ENCODE results near the gene ZG16.
A peak's percentile ranks its signal among the peaks of the same experiment; 100 is the strongest.
"Not testable (repeated sequence)": the region's sequence is repeated elsewhere in the genome, so short reads cannot be mapped to it uniquely, and the experiment has no call there.

The ZG16 gene

DNA sequence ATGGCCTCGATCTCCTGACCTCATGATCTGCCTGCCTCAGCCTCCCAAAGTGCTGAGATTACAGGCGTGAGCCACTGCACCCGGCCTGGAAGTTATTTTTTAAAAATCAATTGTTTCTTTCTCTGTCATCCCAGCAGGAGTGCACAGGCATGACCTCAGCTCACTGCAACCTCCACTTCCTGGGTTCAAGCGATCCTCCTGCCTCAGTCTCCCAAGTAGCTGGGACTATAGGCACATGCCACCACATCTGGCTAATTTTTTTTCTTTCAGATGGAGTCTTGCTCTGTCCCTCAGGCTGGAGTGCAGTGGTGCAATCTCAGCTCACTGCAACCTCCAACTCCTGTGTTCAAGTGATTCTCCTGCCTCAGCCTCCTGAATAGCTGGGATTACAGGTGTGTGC, 9.1 kb downstream of the ZG16 start:
- DNase-seq (ENCODE audit: low read depth) = not testable (repeated sequence)

DNA sequence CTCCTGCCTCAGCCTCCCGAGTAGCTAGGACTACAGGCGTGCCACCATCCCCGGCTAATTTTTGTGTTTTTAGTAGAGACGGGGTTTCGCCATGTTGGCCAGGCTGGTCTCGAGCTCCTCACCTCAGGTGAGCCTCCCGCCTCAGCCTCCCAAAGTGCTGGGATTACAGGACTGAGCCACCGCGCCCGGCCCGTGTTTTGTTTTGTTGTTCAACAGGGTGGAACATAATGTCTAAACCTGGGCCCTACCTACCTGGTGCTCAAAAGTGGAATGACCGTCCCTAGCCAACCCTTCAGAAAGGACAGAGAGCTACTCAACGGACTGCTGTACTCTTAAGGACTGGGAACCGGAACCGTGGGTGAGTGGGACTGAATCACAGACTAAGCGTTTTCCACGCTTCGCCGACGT, 11.7 kb downstream of the ZG16 start:
- DNase-seq (ENCODE audit: low read depth) = no peak

DNA sequence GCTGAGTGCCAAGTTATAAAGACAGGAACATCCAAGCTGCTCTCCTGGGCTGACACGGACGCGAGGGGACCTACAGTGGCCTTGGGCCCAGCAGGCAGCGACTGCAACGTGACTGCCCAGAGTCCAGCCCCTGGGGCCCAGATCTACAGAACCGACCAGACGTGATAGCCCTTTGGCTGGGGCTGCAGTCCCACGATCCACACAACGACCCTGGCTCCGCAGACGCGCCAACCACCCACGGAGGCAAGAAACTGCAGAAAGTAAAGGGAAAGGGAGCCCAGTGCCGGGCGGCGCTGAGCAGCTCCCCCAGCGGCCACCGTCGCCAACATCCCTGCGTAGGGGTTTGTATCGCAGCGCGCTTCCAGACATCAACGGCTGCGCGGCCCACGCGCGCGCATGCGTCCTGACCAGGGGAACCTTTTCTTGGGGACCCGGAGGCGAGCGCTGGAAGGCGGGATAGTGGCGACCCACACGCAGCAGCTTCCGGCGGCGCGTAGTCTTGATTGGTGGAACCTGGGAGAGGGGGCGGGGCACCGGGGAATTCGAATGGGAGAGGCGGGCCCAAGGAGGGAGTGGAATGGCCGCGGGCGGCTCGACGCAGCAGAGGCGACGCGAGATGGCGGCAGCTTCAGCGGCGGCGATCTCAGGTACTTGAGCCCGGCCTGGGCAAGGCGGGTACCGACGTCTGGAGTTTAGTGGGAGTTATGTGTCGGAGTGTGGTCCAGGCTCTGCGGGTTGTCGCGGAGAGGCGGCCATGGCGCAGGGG, 12.3 kb downstream of the ZG16 start, which contains the start of gene KIF22:
KIF22 (plus strand) TSS at position 569 of the 766 bp plus-strand sequence; CDS start at position 578, 9 bp downstream.
- DNase-seq (ENCODE audit: low read depth) = peak; percentile 99

DNA sequence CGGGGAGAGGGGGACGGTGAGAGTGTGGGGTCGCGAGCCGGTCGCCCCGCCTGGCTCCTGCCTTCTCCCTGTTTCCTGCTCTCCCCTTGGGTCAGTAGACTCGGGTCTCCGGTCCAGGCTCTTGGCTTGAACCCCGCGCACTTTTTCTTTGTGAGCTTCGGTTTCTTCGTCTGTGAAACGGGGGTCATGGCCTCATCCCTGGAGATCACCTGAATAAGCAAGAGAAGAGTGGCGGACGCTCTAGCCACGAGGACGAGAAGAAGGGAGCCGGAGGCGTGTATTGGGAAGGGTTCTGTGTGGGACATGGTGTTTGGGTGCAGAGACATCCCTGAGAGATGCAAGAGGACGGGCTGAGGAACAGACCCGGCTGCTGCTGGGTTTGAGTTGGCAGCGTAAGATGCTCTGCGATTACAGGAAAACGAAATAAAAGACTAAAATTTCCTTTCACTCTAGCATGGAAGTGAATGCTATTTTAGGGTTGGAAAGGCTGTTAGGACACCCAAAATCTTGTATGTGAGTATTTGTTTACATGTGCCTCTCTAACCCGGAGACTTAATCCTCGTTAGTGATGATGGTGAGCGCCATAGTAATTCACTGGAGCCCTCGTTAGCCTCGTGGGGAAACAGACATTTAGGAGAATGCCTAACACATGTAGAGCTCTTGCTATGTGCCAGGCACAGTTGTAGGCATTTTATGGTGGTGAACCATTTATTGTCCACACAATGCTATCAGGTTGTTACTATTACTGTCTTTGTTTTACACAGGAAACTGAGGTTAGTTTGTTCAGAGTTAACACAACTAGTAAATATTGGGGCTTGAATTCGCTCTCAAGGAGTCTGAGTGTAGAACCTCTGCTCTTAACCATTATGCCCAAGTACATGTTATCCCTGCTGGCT, 13.1 kb downstream of the ZG16 start:
- no peak for DNase-seq (ENCODE audit: low read depth)

DNA sequence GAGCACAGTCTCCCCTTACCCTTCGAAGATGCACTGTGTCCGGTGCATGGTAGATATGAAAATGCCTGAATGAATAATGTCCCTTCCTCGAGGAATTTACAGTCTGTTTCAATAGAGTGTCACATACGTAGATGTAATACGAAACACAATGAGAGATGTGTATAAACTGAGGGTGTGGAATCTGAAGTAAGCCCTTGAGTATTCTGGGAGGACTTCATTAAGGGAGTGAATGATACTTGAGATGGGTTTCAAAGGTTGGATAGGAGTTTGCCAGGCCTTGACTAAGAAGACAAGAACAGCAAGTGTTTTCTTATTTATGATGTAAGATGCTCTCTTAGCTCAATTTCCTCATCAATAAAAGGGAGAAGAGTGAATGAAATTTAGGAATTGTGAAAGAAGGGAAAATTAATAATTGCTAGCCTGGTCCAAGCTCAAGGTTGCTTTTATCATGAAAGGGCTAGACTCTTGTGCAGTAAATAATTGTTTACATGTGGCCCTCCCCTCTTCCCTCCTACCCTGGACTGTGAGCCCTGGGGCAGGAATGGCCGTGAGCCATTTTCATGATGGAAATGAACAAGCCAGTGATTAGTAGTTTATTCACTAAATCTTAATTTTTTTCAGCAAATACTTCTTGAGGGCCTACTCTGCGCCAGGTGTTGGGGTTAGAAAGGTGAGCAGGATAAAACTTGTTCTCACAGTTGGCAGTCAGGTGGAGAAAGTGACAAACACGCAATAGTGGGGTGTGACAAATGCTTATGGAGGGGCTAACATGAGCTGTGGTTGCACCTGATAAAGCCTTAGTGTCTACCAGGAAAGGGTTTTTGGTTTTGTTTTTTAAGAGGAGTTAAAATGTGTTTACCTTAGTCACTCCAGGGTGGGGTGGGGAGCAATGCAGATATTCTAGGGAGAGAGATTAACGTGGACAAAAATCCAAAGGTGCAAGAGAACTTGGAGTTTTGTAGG, 14.1 kb downstream of the ZG16 start:
- no peak for DNase-seq (ENCODE audit: low read depth)

DNA sequence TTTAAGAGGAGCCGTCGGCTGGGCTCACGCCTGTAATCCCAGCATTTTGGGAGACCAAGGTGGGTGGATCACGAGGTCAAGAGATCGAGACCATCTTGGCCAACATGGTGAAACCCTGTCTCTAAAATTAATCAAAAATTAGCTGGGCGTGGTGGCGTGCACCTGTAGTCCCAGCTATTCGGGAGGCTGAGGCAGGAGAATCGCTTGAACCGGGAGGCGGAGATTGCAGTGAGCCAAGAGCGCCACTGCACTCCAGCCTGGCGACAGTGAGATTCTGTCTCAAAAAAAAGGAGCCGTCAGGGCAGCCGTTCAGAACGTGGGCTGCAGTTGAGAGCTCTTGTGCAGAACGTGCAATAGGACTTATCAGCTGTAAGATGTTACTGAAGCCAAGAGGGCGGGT, 15.1 kb downstream of the ZG16 start:
- not testable (repeated sequence) for DNase-seq (ENCODE audit: low read depth)

DNA sequence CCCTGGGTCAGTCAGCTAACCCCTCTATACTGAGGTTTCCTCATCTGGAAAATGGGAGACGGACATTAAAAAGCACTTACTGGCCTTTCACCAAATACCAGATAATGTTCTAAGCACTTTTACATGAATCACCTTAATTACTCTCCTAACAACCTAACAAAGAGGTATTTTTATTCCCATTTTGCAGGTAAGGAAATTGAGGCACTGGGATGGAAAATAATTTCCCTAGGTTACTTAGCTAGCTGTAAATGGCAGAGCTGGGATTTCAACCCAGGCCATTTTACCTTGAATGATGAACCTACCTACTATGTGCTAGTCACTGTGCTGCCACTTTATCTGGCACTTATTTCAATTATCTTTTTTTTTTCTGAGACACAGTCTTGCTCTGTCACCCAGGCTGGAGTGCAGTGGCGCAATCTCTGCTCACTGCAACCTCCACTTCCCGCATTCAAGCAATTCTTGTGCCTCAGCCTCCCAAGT, 16.2 kb downstream of the ZG16 start:
- DNase-seq (ENCODE audit: low read depth) = no peak

DNA sequence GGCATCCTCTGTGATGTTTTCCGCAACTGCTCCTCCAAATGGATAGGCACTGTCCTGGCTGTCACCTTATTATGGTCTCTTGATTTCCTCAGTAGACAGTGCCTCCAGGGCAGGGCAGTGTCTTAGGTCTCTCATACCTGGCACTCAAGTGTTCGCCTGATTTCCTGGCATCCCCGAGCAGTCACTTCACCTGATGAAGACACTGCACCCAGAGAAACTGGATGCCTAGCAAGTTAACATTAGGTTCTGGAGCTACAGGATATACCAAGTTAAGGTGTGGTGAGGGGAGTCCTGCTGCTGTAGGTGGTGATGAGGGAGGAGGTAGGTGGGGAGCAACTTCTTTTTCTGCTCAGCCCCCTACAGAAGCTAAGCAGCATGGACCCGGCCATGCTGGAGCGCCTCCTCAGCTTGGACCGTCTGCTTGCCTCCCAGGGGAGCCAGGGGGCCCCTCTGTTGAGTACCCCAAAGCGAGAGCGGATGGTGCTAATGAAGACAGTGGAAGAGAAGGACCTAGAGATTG, 24.4 kb downstream of the ZG16 start:
- no peak for DNase-seq (ENCODE audit: low read depth)

DNA sequence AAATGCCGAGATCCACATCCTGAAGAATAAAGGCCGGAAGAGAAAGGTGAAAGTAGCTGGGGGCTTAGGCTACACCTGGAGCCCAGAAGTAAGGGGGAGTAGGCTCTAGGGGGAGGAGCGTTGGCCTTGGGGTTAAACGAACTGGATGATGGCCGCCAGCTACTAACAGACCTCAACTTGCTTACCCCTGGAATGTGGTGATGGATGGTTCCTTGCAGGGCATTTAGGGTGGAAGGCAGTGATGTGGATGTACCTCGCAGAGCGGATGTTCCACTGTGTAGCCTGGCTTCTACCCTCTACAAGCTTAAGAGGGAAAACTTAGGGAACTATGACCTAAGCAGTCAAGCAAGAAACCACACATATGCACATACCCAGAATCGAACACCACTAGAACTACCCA, 26.0 kb downstream of the ZG16 start:
- DNase-seq (ENCODE audit: low read depth) = no peak

DNA sequence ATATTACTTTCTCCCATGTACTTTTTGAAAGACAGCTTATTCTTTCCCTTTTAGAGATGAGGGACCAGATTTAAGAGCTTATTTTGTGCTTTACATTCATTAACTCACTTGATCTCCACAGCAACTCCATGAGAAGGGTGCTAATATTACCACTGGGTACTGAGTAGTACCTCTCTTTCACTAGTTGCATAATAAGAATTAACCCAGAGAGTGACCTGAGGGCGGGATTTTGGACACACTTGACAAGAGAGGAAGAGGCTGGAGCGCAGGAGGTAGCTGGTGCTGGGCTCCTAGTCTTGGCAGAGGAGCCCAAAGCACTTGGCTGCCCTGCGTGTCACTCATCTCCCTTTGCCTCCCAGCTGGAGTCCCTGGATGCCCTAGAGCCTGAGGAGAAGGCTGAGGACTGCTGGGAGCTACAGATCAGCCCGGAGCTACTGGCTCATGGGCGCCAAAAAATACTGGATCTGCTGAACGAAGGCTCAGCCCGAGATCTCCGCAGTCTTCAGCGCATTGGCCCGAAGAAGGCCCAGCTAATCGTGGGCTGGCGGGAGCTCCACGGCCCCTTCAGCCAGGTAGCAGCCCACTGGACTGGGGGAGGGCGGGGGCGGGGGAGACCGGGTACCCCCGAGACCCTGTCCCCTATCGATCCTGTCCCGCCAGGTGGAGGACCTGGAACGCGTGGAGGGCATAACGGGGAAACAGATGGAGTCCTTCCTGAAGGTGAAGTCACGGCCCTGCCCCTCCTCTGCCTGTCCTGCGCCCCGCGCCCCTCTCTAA, 26.6 kb downstream of the ZG16 start:
- no peak for DNase-seq (ENCODE audit: low read depth)

DNA sequence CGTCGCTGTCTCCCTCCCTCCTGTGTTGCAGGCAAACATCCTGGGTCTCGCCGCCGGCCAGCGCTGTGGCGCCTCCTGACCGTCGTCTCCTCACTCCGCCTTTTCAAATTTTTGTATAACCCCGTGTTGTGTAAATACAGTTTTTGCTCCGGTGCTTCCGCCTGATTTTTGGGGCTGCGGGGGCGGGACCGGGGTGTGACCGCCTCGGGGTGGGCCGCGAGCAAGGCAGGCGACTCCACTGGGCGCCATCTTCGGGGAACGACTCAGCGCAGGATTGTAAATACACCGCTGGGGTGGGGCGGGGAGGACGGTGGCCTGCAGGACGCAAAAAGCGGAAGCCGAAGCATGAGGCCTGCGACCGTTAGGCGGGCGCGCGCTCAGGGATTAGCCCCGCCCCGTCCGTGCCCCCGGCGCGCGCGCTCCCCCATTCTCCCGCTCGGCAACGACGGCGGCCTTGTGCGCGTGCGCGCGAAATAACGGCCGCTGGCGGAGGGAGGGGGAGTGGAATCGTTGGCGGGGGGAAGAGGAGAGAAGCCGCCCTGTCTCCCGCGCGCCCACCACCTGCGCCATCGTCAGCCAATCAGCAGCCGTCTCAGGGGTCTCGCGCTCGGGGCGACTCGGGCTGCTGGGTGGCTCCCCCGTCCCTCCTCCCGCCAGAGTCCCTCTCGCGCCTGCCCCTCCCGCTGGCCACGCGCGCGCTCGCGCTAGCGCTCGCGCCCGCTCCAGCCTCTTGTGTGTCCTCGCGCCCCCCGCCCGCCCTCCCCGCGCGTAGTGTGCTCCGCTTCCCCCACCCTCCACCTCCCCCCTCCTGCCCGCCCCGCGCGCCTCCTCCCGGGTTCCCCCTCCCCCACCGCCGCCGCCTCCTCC, 27.4 kb downstream of the ZG16 start:
- peak; percentile 97 for DNase-seq (ENCODE audit: low read depth)

DNA sequence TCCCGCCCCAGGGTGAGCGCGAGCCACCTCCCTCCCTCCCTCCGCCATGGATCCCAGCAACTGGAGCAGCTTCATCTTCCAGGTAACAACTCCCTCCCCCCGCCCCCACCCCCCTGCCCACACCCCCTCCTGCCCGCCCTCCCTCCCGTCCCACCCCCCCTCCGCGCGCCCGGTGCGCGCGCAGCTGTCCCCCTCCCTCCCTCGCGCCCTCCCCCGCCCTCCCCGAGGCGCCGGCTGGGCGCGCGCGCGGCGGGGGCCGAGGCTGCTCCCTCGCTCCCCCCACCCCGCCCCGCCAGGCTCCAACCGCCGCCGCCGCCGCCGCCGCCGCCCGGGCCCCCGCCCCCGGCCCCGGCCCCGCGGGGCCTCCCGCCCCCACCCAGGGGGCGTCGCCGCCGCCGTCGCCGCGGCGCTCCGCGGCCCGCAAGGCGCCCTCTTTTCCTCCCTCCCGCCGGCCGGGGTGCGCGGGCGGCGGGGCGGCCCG, 28.1 kb downstream of the ZG16 start, which contains the start of gene MAZ:
MAZ (plus strand) TSS at position 431 of the 481 bp plus-strand sequence. CDS start 173 bp downstream, outside the sequence.
- DNase-seq (ENCODE audit: low read depth) = no peak

DNA sequence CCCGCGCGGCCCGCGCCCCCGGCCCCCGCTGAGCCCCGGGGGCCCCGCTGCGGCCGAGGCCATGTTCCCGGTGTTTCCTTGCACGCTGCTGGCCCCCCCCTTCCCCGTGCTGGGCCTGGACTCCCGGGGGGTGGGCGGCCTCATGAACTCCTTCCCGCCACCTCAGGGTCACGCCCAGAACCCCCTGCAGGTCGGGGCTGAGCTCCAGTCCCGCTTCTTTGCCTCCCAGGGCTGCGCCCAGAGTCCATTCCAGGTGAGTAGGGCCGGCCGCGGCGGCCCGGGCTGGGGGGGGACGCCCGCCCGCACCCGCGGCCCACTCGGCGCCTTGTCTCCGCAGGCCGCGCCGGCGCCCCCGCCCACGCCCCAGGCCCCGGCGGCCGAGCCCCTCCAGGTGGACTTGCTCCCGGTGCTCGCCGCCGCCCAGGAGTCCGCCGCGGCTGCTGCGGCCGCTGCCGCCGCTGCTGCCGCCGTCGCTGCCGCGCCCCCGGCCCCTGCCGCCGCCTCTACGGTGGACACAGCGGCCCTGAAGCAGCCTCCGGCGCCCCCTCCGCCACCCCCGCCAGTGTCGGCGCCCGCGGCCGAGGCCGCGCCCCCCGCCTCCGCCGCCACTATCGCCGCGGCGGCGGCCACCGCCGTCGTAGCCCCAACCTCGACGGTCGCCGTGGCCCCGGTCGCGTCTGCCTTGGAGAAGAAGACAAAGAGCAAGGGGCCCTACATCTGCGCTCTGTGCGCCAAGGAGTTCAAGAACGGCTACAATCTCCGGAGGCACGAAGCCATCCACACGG, 28.8 kb downstream of the ZG16 start:
- no peak for DNase-seq (ENCODE audit: low read depth)

DNA sequence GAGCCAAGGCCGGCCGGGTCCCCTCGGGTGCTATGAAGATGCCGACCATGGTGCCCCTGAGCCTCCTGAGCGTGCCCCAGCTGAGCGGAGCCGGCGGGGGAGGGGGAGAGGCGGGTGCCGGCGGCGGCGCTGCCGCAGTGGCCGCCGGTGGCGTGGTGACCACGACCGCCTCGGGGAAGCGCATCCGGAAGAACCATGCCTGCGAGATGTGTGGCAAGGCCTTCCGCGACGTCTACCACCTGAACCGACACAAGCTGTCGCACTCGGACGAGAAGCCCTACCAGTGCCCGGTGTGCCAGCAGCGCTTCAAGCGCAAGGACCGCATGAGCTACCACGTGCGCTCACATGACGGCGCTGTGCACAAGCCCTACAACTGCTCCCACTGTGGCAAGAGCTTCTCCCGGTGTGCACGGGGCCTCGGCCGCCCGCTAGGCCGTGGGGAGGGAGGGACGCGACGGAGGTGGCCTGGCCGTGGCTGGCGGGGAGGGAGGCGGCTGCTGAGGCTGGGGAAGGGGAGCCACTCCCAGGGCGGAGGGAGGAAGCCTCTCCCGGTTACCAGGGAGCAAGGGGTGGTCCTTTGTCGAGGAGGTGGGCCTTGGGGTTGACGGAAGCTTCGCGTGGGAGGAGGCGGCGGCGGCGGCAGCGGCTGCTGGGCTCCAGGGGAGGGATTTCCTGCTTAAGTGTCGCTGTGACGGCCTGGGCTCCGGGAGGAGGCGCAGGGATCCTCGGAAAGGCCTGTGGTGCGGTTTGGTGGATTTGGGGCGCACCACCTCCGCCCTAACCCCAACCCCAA, 29.6 kb downstream of the ZG16 start:
- DNase-seq (ENCODE audit: low read depth) = peak; percentile 81

DNA sequence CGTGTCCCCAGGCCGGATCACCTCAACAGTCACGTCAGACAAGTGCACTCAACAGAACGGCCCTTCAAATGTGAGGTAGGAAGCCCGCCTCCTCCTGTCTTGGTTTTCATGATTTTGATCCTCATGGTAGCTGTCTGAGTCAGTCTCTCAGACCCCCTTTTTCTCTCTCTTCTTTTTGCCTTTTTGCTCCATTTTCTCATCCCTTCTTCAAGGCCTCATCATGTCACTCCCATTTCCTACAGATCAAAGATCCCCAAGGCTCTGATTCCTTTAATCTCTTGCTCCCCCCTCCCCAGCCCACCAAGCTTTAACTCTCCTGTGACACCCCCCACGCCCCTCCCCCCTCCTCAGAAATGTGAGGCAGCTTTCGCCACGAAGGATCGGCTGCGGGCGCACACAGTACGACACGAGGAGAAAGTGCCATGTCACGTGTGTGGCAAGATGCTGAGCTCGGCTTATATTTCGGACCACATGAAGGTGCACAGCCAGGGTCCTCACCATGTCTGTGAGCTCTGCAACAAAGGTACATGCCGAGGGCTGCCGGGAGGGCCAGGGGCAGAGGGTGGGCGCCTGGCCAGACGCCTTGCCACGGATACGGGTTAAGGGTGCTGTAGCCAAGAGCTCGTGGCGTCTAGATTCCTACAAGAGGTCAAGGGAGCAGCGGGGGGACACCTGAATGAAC, 30.3 kb downstream of the ZG16 start:
- no peak for DNase-seq (ENCODE audit: low read depth)

DNA sequence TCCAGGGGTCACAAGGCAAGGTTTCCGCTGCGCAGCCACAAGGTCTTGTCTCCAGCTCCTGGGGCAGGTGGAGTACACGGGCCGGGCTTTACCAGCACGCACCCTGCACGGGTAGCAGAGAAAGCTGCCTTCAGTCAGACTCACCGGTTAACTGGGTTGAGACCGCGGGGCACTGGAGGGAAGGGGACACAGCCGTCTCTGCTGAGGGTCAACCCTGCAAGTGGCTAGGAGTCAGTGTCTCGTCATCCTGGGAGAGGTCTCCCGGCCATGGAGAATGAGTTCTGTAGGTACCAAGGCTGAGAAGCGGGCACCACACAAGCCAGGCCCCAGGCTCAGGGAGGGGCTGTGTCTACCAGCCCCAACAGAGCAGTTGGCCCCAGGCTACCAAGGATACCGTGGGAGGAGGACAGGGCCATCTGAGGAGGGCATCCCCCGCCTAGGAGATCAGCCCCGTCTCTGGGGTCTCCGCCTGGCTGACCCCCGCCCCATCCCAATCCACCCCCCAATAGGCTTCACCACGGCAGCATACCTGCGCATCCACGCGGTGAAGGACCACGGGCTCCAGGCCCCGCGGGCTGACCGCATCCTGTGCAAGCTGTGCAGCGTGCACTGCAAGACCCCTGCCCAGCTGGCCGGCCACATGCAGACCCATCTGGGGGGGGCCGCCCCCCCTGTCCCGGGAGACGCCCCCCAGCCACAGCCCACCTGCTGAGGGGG, 31.1 kb downstream of the ZG16 start:
- DNase-seq (ENCODE audit: low read depth) = no peak

Data from T follicular helper cell (primary cell).